LNCaP clone FGC (cell line): ENCODE data around the gene CDC16.
"Not testable (repeated sequence)": the region's sequence is repeated elsewhere in the genome, so short reads cannot be mapped to it uniquely, and the experiment has no call there.

Source experiments
- DNase-seq: peaks from one replicate; pipeline ENCODE4 v3.0.0-alpha.2; 2011; ENCODE audit warnings: low read depth
- H3K4me3 ChIP-seq: 2 replicates; pipeline ENCODE4 v1.5.1; 2011; ENCODE audit warnings: mild to moderate bottlenecking, low read depth, low read length, control low read depth
- CTCF ChIP-seq: IDR thresholded peaks from 2 replicates; pipeline ENCODE4 v1.5.1; 2012; ENCODE audit warnings: mild to moderate bottlenecking; ENCODE audit not compliant: control insufficient read depth, insufficient read depth; ENCODE audit errors: extremely low read depth

Gene CDC16

GRCh38 chr13:114259974-114260373 lies 25.3 kb downstream of the CDC16 start:
- peak overlapping the region; percentile 14; the same call in 1 of the 2 replicates for H3K4me3 ChIP-seq
- no peak for TF ChIP-seq CTCF
- peak; percentile 88 for DNase-seq

GRCh38 chr13:114260814-114261213 lies 26.1 kb downstream of the CDC16 start:
- no peak for TF ChIP-seq CTCF
- no peak overlapping the region for H3K4me3 ChIP-seq
- no peak for DNase-seq

GRCh38 chr13:114261328-114261965 lies 26.8 kb downstream of the CDC16 start:
- no peak for TF ChIP-seq CTCF
- no peak overlapping the region for H3K4me3 ChIP-seq
- DNase-seq, result no peak

GRCh38 chr13:114263578-114263977 lies 28.9 kb downstream of the CDC16 start:
- DNase-seq, result no peak
- TF ChIP-seq CTCF, result no peak
- no peak overlapping the region for H3K4me3 ChIP-seq

GRCh38 chr13:114264313-114264712 lies 29.6 kb downstream of the CDC16 start:
- not testable (repeated sequence) for DNase-seq, H3K4me3 ChIP-seq

- DNase-seq, result no peak
- no peak overlapping the region for H3K4me3 ChIP-seq
- no peak for TF ChIP-seq CTCF
Measured at GRCh38 chr13:114264886-114265611, 30.4 kb downstream of the CDC16 start.

GRCh38 chr13:114266241-114266640 lies 31.5 kb downstream of the CDC16 start:
- TF ChIP-seq CTCF, result no peak

More at GRCh38 chr13:114266241-114266640, 31.5 kb downstream of the CDC16 start:
- DNase-seq, result no peak
- no peak overlapping the region for H3K4me3 ChIP-seq
